HG02588 (cell line): ENCODE data around the gene NNT.
"Not testable (repeated sequence)": the region's sequence is repeated elsewhere in the genome, so short reads cannot be mapped to it uniquely, and the experiment has no call there.

Experiments used
- ATAC-seq: cut with Tn5 transposase; IDR thresholded peaks from one replicate; pipeline ENCODE4 v1.9.1; 2021; ENCODE audit warnings: mild to moderate bottlenecking, moderate library complexity; ENCODE audit not compliant: unreplicated experiment

Gene NNT

GRCh38 chr5:43582082-43583005, 20.6 kb upstream of the NNT start:
- ATAC-seq, result no peak

DNA sequence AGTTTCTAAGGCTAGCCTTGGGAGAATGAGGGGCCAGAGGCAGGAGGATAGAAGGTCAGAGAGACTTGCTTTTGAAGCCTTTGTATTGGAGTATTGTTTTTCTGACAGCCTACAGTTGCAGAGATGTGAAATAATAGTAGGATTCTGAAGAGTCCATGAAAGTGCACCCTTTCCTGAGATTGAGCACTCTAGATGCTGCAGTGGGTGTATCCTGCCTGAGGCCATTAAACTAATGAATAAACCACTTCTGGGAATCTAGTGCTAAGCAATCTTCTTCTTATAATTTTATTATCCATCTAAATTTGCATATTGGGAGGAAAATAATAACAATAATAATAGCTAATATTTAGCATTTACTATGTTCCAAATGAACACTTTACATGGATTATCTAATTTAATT, 19.3 kb upstream of the NNT start:
- no peak for ATAC-seq

DNA sequence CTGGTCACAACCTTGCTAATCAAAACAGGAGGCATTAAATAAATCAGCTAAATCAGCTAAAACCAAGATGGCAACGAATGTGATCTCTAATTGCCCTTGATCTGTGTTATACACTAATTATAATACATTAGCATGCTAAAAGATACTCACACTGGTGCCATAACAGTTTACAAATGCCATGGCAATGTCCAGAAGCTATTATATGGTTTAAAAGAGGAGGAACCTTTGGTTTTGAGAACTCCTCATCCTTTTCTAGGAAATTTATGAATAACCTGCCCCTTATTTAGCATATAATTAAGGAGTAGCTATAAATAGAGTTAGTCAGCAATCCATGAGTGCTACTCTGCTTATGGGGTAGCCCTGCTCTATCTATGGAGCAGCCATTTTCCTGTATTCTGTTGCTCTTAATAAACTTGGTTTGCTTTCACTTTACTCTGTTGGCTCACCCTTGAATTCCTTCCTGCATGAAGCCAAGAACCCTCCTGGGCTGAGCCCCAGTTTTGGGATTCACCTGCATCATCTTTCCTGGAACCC, 18.7 kb upstream of the NNT start:
- ATAC-seq, result no peak

DNA sequence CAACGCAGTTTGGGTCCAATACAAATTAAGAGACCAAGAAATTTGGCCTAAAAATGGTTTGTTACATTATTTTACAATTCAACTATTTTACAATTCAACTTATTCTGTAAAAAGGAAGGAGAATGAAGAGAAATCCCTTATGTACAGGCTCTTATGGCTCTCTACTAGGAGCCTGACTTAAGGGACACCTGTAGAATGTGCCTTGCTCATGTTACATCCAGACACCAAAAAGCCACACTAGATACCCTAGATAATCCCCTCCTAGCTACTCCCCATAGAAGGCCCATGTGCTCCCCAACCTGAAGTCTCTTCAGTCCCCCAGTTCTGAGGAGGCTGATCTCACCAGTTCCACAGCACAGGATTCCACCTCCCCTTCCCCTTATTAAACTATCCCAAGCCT, 14.1 kb upstream of the NNT start:
- no peak for ATAC-seq

DNA sequence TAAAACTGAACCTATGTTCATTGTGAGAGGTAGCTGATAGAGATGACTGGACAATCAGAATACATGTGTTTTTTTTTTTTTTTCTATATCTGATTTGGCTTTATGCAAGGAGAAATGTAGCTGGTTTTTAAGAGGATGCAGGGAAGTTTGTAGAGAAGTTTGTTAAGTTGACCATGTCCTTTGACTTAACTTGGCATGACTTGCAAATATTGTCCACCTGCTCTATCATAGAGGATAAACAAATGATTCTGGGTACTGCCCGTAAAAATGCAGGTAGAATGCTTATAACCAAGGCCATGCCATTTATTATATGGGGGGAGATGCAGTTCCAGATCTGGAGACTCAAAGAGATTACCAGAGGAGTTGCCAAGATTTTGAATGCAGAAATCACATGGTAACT, 13.7 kb upstream of the NNT start:
- no peak for ATAC-seq

DNA sequence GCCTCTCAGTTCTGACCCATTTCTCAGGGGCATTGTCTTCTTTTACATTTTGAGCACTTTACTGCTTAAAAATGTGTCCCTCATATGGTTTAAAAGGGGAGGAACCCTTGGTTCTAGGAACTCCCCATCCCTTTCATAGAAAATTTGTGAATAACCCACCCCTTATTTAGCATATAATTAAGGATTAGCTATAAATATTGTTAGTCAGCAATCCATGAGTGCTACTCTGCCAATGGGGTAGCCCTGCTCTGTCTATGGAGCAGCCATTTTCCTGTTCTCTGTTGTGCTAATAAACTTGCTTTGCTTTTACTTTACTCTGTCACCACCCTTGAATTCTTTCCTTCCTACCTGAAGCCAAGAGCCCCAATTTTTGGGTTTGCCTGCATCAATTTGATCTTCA, 12.3 kb upstream of the NNT start:
- ATAC-seq, result no peak

DNA sequence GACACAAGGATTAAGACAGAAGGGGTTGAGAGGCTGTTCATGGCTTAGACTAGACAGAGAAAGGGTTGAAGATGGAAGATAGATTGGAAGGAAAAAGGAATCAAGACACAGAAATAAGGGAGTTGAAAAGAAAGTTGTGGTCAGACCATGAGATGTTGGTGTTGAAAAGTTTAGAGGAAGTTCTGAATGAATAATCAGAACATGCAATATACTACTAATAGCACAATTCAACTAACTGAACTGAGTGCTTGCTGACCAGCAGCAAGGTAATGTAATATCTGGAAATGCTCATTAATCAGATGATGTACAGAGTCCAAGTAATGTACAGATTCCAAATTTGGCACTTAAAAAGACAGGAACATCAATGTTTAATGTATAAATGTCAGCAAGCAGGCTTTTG, 10.6 kb upstream of the NNT start:
- ATAC-seq, result no peak

DNA sequence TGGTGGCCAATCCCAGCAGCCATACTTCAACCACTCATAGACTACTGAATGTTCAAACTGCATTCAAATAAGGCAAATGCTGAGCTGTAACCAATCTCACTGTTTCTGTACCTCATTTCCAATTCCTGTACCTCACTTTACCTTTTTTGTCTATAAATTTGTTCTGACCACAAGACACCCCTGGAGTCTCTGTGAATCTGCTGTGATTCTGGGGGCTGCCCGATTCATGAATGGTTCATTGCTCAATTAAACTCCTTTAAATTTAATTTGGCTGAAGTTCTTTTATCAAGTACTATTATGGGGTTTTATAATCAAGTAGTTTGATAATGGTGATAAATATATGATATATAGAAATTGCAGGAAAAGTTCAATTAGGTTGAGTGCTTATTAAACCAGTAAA, 4.1 kb upstream of the NNT start:
- ATAC-seq, result not testable (repeated sequence)

- peak; percentile 26 for ATAC-seq
Observed at GRCh38 chr5:43601454-43602260, 1.3 kb upstream of the NNT start.

DNA sequence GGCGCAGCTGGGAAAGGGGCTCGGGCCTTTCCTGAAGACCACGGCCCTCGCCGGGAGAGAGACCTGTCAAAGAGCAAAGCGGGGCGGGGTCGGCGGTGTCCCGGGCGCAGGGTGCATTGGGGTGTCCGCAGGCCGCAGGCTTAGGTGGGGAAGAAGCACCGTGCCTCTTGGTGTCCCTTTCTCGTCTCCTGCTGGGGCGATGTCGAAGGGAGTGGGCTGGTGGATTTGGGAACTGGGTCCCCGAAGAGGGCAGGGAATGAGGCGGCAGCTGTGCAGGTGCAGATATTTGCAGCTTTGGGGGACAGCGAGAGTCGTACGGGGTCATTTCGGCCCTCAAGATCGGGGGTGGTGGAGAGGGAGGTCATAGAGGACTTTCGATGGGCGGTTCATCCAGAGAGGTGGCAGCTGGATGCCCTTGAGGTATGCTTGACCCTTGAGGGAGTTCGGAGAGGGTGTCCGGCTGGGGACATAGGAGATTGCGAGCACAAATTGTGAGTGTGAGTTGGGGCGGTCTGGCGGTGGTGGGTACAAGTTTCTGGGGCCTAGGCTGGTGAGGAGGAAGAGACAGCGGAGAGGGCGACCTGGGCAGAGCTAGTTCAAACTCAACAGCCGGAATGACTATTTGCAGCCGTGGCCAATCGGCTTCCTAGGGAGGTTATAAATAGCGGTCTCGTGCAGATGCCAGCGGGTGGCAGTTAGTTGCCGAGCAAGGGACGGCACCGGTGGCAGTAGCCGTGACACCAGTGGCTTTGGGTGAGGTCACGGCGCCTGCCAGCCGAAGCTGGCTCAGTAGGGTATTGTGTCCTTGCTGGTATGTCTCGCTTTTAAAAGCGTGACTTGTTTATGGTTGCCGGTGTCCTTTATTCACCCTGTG, 601 bp downstream of the NNT start:
- peak; percentile 52 for ATAC-seq

- no peak for ATAC-seq
Observed at GRCh38 chr5:43604699-43605098, 1.7 kb downstream of the NNT start.

GRCh38 chr5:43606351-43606750, 3.4 kb downstream of the NNT start:
- ATAC-seq, result no peak

DNA sequence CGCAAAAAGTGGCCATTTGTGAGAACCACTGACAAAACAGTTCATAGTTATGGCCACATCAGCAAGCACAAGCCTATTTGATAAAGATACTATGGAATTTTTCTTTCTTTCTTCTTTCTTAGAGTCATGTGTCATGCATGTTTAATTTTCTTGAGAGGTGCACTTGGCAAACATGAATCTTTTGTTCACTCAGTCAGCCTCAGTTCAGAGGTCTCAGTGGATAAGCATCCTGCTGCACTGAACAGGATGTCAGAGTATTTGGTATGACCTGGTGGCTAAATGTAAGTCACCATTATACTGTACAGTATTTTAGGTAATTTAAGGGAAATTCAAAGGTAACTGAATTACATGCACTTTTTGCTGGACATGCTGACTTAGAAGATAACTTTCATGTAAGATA, 5.4 kb downstream of the NNT start:
- no peak for ATAC-seq

GRCh38 chr5:43609752-43610151, 6.8 kb downstream of the NNT start:
- ATAC-seq, result peak; percentile 65

DNA sequence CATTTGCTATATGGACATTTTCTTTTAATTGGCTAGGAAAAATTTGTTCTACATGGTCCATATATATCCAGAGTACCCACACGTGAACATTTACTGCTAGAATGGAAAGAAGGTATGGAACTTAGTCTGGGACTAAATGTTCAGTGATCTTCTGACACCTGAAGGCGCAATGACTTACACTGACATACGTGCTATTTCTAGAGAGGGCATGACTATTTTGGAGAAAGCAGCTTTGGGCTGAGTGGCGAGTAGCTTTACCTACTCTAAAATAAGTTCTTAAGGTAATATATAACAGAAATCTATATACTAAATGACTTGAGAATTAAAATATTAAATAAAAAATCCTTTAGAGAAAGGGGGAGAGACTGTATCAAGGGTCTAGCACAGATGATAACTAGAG, 10.4 kb downstream of the NNT start:
- no peak for ATAC-seq

DNA sequence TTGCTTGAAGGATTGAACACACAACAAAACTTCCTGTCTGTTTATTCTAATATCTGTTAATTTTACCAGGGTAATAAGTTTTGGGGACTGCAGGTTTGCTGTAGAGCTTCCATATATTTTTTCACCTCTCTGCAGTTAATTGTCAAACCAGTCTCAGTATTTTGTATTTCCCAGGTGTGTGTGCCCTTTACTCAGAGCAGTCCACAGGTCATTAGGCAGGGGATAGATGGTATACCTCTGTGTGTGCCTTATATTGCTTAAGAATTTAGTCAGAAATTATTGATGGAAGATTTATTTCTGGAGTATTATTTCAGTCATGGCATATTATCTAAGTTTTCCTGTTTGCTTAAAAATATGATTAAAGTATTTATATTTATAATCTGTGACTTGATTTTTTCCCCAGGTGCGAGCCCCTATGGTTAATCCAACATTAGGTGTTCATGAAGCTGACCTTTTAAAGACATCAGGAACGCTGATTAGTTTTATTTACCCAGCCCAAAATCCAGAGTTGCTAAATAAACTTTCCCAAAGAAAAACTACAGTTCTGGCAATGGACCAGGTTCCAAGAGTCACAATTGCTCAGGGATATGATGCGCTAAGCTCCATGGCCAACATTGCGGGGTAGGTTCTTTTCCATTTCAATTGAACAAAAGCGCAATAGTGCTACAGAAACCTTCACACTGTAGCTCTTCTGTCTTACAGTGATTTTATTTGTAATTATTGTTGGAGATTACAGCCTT, 12.6 kb downstream of the NNT start:
- ATAC-seq, result no peak

- no peak for ATAC-seq
Observed at GRCh38 chr5:43616535-43616934, 13.6 kb downstream of the NNT start.

DNA sequence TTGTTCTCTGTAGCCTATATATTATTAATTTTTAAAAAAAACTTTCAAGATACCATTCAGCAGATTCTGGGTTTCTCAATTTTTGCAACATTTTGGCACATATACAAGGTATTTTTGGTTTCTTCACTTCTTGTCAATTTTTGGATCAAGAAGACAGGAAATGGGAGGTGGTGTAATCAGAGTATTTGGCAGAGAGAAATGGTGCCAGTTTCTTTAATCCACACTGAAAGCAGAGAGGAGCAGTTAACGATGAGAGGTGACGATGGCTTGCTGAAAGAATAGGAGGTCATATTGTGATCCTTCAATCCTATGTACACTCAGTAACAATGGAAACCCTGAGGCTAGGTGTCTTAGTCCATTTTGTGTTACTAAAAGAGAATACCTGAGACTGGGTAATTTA, 16.4 kb downstream of the NNT start:
- no peak for ATAC-seq

- no peak for ATAC-seq
Observed at GRCh38 chr5:43619911-43620310, 16.9 kb downstream of the NNT start.

GRCh38 chr5:43620944-43621505, 18.0 kb downstream of the NNT start:
- ATAC-seq, result no peak
